Lung (tissue), 12 donors: ENCODE results near the gene PHAF1. TPM values are rescaled to one million over a fixed set of nuclear protein-coding genes. Genes with fewer than 3 reads are reported as not detected.

Experiments used
- ATAC-seq: fragments of 200-7000 bp; cut with Tn5 transposase; one replicate; pipeline ENCODE4 v1.9.1; 2020; ENCODE audit warnings: moderate number of reproducible peaks; ENCODE audit not compliant: insufficient read depth, low FRiP score
- DNase-seq, 3 donors: peaks; one replicate each; pipeline ENCODE4 v3.0.0-alpha.2; 2013 to 2017
- H3K27ac ChIP-seq, 2 donors: one replicate each; pipeline ENCODE4 v1.5.1; 2013; ENCODE audit warnings: mild to moderate bottlenecking in 2 of 2, moderate library complexity in 2 of 2, control low read depth in 1 of 2, inconsistent platforms in 1 of 2, low read depth in 1 of 2, low read length in 1 of 2
- H3K27me3 ChIP-seq, 3 donors: one replicate each; pipeline ENCODE4 v1.5.1; 2013; ENCODE audit warnings: low read length in 2 of 3; ENCODE audit not compliant: control insufficient read depth in 3 of 3, insufficient read depth in 3 of 3
- H3K36me3 ChIP-seq, 4 donors: one replicate each; pipeline ENCODE4 v1.5.1; 2013; ENCODE audit warnings: low read length in 4 of 4, mild to moderate bottlenecking in 1 of 4, moderate library complexity in 1 of 4; ENCODE audit not compliant: control insufficient read depth in 4 of 4, insufficient read depth in 4 of 4
- H3K4me1 ChIP-seq, 5 donors: one replicate each; pipeline ENCODE4 v1.5.1; 2013; ENCODE audit warnings: low read length in 5 of 5, mild to moderate bottlenecking in 2 of 5, moderate library complexity in 1 of 5; ENCODE audit not compliant: control insufficient read depth in 5 of 5, insufficient read depth in 5 of 5
- H3K4me3 ChIP-seq: one replicate; pipeline ENCODE4 v1.5.1; 2013; ENCODE audit warnings: mild to moderate bottlenecking, control low read depth, moderate library complexity
- H3K9ac ChIP-seq, 2 donors: one replicate each; pipeline ENCODE4 v1.5.1; 2013; ENCODE audit warnings: low read length in 2 of 2, control low read depth in 1 of 2; ENCODE audit not compliant: insufficient read depth in 1 of 2
- H3K9me3 ChIP-seq, 4 donors: one replicate each; pipeline ENCODE4 v1.5.1; 2013; ENCODE audit warnings: low read length in 3 of 4, mild to moderate bottlenecking in 1 of 4, moderate library complexity in 1 of 4; ENCODE audit not compliant: control insufficient read depth in 4 of 4, insufficient read depth in 3 of 4
- WGBS, 2 donors: extraction: QIAGEN DNeasy Blood & Tissue Kit; methylation state at CpG; one replicate each; pipeline ENCODE4 v1.1.7; 2013; 5-methylcytosine and 5-hydroxymethylcytosine counted together
- polyA plus RNA-seq, 2 donors: library from polyadenylated mRNA; stranded (reverse); fragments of 200-250 nt; gene quantifications; one replicate each; pipeline ENCODE4 v1.2.1, GENCODE V29; 2013
- total RNA-seq, 2 donors: library from RNA; depleted of rRNA in 1 of 2; stranded (reverse); fragments of >200 nt in 1 of 2; gene quantifications; one replicate each; pipeline ENCODE4 v1.2.1, GENCODE V29; 2014 to 2021
- TF ChIP-seq, protein P1 (sequence below): IDR thresholded peaks from 2 replicates; pipeline ENCODE4 v1.5.1; 2012; ENCODE audit warnings: mild to moderate bottlenecking; ENCODE audit errors: control extremely low read depth, extremely low read depth
- donor health status: control.
- donor health status: control.
- donor health status: Bipolar disorder and iron deficiency.
- donor health status: healthy.
- donor health status: DM: yes; HTN: yes; CAD: no.

The PHAF1 gene
- total and polyA plus RNA-seq, 4 donors = 9.1 to 36.1 (median 13.3) TPM

DNA sequence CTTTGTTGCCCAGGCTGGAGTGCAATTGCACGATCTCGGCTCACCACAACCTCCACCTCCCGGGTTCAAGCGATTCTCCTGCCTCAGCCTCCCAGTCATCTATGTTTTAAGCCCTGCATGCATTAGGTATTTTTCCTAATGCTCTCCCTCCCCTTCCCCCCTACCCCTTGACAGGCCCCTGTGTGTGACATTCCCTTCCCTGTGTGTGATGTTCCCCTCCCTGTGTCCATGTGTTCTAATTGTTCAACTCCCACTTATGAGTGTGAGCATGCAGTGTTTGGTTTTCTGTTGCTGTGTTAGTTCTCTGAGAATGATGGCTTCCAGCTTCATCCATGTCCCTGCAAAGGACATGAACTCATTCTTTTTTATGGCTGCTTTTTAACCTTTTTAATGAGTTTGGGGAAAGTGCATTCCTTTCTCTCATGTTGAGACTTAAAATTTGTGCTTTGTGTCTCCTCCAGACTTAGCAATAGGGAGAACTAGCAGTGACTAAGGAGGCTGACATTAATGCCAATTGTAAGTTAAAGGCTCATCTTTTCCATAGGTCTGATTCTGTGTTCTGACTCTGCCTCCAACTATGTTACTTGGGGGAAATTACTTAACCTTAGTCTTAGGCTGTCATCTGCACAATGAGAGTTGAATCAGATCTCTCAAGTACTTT is 17.7 kb upstream of the PHAF1 start:
- Histone ChIP-seq H3K9me3 (no peaks in the 10 kb centered on the region), H3K4me3 (no peak overlapping the region), H3K27ac (no peak overlapping the region), H3K27me3 (no peaks in the 10 kb centered on the region), H3K9ac (no peak overlapping the region), H3K36me3 (peaks cover 0 to 9% (median 1%) of the 10 kb centered on the region in 4 donors), H3K4me1 (peaks cover 0 to 30% (median 0%) of the 10 kb centered on the region in 5 donors)
- DNase-seq (no peak), ATAC-seq (no peak)
- WGBS, 2 donors = 91 to 98% methylated on average over 4 of the region's 4 CpGs
- TF ChIP-seq, protein P1, sequence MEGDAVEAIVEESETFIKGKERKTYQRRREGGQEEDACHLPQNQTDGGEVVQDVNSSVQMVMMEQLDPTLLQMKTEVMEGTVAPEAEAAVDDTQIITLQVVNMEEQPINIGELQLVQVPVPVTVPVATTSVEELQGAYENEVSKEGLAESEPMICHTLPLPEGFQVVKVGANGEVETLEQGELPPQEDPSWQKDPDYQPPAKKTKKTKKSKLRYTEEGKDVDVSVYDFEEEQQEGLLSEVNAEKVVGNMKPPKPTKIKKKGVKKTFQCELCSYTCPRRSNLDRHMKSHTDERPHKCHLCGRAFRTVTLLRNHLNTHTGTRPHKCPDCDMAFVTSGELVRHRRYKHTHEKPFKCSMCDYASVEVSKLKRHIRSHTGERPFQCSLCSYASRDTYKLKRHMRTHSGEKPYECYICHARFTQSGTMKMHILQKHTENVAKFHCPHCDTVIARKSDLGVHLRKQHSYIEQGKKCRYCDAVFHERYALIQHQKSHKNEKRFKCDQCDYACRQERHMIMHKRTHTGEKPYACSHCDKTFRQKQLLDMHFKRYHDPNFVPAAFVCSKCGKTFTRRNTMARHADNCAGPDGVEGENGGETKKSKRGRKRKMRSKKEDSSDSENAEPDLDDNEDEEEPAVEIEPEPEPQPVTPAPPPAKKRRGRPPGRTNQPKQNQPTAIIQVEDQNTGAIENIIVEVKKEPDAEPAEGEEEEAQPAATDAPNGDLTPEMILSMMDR = no peak

DNA sequence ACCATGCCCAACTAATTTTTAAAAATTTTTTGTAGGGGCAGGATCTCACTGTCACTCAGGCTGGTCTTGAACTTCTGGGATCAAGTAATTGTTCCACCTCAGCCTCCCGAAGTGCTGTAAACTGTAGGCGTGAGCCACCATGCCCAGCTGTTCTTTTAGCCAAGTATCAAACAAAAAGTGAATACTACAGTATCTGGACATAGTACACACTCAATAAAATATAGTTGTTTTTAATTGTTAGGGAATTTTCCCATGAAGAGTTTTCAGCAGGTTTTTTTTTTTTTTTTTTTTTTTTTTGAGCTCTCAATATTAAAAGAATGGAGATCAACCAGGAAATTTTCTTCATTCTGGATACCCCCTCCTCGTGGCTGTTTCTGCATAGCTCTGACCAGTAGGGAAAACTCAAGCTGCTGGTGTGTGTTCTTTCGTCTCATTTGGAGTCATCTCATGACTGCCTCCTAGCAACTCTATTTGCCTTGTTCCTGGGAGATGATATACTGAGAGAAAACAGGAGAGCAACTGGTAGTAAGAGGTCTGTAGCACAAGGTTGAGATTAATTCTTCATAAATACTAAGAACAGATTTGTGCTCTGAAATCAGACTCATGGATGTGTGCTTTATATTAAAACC is 16.5 kb upstream of the PHAF1 start:
- 94 to 96% methylated on average over 4 of the region's 4 CpGs for WGBS, 2 donors
- Histone ChIP-seq H3K36me3 (peaks cover 0 to 9% (median 3%) of the 10 kb centered on the region in 4 donors), H3K4me1 (peaks cover 0 to 26% (median 0%) of the 10 kb centered on the region in 5 donors), H3K4me3 (no peak overlapping the region), H3K9ac (no peak overlapping the region), H3K27me3 (no peaks in the 10 kb centered on the region), H3K27ac (no peak overlapping the region), H3K9me3 (no peaks in the 10 kb centered on the region)
- ATAC-seq = no peak
- TF ChIP-seq, protein P1 = no peak
- DNase-seq = no peak

DNA sequence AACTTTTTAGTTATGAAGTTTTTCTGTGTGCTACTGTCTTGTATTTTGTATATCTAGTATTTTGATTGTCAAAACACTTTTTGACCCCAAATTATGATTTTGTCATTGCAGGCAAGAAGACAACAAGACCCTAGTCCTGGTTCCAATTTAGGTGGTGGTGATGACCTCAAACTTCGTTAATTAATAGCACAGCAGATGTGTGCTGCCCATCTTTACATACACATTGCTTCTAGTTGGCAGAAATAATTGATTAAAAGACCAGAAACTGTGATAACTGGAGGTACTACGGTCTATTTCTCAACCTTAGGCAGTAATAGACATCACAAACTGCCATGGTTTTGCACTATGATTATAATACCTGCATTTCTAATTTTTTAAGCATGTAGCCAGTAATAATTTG is 11.1 kb upstream of the PHAF1 start:
- Histone ChIP-seq H3K9ac (no peak overlapping the region), H3K36me3 (peaks cover 0 to 7% (median 3%) of the 10 kb centered on the region in 4 donors), H3K4me3 (no peak overlapping the region), H3K27me3 (no peaks in the 10 kb centered on the region), H3K27ac (no peak overlapping the region), H3K9me3 (no peaks in the 10 kb centered on the region), H3K4me1 (no peaks in the 10 kb centered on the region)
- no peak for DNase-seq
- 86 to 93% methylated on average over 2 of the region's 2 CpGs for WGBS, 2 donors
- TF ChIP-seq, protein P1 = no peak
- ATAC-seq = no peak
